NCI-H524 treated with DMSO at 0.1 percent for 48 hours (cell line): Measurements from ENCODE around the gene RAP1GAP2.

Experiments used
- DNase-seq: peaks from one replicate; lab custom pipeline; 2025; lab: John Stamatoyannopoulos, UW

The RAP1GAP2 gene

DNA sequence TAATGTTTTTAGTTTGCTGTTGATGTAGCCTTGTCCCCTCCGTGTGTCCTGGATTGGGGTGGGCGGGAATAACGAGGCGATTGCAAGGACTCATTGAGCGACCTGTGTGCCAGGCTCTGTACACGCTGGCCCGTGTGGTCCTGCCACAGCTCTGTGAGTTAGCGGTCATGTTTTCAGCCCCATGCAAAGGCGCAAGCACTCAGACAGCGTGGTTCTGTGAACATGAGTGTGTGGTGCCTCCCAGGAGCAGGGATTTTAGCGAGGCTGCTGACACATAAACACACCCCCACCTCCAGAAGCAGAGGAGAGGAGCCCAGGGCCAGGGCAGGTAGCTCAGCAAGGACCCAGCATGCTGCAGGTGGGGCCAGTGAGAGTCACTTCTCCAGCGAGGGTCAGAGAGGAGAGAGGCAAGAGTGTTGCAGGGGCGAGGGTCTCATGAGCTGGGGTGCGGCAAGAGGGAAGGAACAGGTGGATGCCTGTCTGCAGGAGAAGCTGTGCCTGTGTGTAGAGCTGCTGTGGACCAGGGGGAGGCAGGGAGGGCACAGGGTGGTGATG is 151.8 kb downstream of the RAP1GAP2 start:
- DNase-seq = no peak

DNA sequence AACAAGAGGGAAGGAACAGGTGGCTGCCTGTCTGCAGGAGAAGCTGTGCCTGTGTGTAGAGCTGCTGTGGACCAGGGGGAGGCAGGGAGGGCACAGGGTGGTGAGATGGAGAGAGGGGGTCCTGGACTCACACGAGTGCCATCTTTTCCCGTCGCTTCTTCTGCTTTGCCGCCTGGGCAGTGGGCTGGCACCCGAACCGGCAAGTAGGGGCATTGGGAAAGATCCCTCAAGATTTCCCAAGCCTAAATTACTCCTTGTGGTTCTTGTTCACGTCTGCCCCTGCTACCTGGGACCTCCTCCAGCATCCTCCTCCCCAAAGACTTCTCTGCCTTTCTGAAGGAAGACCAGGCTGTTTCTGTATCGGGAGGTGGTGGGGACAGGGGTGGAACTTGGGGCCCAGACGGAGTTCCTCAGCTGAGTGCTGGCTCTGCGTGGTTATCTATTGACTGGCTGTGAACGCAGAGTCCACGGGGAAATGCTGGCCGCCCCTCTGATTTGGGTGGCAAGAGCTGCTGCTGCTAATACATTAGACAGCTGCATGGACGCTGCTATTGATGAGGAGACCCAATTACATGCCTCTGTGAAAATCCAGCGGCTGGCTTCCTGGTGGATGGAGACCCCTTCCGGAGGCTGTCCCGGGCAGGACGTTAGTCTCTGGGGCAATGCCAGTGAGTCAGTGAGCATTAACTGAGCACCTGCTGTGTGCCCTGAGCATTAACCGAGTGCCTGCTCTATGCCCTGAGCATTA is 152.7 kb downstream of the RAP1GAP2 start:
- no peak for DNase-seq

DNA sequence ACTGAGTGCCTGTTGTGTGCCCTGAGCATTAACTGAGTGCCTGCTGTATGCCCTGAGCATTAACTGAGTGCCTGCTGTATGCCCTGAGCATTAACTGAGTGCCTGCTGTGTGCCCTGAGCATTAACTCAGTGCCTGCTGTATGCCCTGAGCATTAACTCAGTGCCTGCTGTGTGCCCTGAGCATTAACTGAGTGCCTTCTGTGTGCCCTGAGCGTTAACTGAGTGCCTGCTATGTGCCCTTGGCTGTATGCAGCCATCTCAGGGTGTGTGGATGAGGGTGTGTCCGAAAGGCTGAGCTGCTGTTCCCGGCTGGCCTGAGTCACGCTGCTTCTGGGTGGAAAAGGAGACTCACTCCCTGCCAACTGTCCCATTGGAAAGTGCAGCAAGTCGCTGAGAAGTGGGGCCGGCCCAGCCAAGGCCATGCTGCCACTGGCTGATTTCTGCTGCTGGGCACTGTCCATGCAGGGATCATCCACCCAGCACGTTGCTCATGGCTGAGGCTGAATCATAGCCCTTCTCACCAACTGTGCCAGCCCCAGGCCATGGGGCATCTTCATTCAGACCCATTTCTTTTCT is 153.3 kb downstream of the RAP1GAP2 start:
- DNase-seq = no peak

DNA sequence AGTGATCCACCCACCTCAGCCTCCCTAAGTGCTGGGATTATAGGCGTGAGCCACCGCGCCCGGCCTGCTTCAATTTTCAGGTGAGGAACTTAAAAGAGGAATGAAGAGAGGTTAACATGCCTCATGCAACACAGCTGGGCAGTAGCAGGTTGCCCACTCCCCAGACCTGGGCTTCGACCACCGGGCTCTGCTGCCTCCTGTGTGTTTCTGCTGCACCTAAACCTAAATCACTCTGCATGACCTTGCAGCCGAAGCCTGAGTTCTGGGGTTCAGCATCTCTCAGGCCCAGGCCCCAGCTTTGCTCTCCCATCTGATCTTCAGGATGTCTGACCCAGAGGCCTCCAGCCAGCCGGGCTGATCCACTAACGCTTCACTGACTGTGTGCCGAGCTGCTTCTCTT is 154.6 kb downstream of the RAP1GAP2 start:
- DNase-seq = no peak

DNA sequence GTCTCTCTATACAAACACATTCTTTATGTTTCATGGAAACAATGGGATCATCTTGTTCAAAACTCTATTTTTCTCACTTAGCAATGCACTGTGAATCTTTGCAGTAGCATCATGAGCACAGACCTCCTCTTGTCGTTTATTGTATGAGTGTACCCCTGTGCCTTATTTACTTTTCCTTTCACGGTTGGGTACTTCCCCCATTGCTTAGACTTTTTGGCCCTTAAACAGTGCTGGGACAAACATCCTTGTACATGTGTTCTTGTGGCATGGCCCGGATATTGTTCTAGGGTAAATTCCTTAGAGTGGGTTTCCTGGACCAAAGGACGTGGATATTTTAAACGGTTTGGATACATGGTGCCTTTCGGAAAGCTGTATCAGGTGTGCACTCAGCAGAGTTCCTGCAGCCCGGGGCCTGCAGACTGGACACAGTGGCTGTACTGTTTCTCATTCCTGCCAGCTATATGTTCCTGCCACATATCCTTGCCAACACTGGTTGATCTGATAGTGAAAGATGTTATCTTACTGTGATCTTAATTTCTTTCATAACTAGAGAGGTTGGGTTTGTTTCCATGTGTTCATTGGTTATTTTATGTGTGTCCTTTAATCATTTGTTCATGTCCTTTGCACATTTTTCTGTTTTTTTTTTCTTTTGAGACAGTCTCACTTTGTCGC is 156.1 kb downstream of the RAP1GAP2 start:
- DNase-seq = no peak

DNA sequence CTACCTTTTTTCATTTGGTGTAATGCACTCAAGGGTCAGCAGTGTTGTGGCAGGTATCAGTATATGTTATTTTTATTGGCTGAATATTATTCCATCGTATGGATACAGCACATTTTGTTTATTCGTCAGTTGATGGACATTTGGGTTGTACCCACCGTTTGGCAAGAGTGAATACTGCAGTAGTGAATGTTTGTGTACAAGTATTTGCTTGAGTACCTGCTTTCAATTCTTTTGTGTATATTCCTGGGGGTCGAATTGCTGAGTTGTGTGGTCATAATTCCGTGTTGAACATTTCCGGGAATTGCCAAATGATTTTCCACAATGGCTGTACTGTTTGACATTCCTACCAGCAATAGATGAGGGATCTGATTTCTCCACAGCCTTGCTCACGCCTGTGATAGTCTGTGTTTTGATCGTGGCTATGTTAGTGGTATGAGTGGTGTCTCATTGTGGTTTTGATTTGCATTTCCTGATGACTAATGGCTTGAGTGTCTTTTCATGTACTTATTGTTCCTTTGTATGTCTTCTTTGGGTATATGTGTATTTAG is 158.7 kb downstream of the RAP1GAP2 start:
- no peak for DNase-seq

DNA sequence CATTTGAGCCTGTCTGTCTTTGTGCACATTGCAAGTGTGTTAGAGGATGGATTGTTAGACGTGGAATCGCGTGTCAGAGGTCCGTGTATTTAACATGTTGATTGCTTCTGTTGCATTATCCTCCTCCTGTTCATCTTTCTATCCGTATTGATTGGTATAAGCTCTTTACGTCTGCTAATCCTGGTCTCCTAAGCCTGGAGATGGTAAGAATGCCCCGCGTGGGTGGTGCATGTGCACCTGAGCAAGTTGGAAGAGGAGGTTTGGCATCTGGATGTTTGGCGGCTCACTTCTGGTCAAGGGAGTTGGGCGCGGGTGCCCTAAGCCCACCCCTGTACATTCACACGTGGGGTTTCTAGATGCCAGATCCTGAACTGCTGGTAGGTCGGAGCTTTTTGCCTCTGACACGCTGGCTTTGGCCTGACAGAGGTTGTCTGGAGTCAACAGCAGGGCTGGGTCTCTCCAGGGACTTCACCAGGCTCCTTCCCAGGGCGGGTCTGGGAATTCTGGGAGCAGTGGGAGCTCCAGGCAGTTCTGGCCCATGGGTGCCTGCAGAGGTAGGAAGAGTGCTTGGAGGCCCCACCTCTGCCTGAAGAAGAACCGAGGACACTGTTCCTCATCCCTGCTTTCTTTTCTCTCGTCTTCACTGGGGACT is 159.8 kb downstream of the RAP1GAP2 start:
- DNase-seq = peak; percentile 12

DNA sequence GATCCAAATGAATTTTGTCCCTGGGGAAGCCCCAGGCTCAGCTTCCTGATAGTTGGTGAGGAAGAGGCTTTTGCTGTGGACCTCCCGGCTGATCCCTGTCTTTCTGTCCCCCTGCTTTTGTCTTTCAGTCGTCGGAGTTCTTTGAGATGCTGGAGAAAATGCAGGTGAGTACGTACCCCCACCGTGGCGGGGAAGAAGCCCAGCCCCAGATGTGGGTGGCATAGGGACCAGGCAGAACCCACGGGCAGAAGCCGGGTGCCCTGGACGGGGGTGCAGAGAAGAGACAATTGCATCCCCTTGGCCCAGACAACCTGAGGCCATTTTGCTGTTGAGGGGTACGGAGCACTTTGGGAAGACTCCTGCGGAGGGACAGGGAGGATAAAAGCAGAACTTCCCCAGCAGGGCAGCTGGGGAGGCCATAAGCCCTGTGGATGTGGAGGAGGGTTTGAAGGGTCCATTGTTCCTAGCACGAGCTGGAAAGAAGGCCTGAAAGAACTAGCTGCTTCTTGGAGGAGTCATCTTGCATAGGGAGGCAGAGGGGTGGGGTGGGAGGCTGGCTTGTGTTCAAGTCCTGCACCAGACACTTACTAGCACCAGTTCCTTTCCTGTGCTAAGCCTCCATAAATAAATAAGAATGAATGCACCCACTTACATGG is 161.5 kb downstream of the RAP1GAP2 start:
- DNase-seq = no peak

DNA sequence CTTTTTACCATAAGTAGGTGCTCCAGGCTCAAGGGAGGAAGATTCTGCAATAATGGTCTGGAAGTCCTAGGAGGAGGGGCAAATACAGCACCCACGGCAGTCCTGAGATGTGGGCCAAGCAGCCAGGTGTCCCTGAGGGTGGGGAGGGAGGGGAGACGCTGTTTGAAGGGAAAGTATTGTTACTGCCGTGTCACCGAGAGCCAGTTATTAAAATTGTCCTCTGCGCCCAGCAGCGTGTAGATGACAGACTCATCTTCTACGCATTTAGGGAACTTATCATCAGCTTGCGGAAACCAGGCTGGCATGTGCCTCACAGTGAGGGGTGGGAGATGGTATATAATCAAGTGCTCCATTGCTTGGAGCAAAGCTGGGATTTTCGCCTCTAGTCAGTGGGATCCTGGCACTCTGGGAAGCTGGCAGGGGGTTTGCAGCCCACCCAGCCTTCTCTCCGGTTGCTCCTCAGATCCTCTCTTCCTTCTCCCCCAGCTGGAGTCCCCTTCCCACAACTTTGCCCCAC is 162.5 kb downstream of the RAP1GAP2 start:
- no peak for DNase-seq

DNA sequence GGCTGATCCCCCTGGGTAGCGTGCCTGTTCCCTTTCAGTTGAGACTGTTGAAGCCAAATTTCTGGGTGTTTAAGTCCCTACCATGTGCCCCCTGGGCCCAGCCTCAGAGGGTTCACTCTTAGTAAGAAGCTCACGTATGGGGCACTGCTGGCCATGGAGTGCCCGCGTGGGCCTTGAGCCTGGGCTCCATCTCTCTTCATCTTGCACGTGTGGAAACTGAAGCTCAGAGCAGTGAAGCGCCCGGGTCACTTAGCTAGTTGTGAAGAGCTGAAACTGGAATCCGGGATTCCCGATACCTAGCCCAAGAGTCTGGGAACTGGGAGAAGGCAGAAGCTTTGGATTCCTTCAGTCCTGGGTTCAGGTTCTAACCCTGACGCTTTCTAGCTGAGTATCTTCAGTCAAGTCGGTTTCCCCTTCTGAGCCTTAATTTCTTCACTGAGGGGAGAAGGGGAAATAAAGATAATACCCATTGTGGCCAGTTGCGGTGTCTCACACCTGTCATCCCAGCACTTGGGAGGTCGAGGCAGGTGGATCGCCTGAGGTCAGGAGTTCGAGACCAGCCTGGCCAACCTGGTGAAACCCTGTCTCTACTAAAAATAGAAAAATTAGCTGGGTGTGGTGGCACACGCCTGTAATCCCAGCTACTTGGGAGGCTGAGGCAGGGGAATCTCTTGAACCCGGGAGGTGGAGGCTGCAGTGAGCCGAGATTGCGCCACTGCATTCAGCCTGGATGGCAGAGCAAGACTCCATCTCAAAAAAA is 163.3 kb downstream of the RAP1GAP2 start:
- DNase-seq = no peak

DNA sequence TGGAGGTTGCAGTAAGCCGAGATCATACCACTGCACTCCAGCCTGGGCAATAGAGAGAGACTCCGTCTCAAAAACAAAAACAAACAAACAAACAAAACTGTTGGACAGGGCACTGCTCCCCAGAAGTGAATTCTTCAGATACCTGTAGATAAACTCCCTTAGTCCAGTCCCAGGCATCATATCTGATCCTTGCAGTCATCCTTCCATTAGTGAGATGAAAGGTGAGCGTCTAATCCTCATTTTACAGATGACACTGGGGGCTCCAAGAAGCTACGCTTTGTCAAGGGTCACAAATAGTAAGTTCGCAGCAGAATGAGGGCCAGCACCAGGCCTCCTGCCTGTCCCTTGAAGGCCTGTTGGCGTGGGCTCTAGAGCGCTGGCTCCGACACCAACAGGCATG is 165.2 kb downstream of the RAP1GAP2 start:
- DNase-seq = no peak

DNA sequence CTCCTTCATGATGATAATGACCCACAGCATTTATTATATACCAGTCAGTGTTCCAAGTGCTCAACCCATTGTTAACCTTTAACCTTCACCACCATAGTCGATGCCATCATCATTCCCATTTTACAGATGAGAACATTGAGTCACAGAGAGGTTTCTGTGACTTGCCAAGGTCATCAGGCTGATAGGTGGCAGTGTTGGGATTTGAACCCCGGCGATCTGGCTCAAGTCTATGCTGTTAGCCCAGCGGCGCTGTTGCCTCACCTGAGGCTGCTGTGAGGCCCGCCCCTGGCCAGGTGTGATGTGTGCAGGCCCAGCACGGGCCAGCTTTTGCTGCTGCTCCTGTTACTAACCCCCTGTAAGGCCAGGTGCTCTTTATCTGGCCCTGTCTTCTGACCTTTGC is 166.0 kb downstream of the RAP1GAP2 start:
- no peak for DNase-seq

DNA sequence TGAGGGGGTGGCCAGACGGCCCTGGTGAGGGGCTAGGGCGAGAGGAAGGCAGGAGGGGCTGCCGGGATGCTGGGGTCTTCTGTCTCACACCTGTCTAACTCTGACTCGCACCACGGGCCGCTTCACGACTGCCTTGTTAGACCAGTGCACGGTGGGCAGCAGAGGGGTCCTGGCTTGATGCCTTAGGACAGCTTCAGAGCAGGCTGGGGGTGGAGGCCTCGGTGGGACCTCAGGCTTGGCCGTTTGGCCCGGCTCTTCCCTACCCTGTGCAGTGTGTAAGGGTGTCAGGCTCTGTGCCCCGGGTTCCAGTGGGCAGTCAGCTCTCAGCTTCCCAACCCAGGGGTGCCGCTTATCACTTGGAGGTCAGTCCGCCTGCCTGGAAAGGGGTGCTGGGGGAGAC is 166.5 kb downstream of the RAP1GAP2 start:
- no peak for DNase-seq

DNA sequence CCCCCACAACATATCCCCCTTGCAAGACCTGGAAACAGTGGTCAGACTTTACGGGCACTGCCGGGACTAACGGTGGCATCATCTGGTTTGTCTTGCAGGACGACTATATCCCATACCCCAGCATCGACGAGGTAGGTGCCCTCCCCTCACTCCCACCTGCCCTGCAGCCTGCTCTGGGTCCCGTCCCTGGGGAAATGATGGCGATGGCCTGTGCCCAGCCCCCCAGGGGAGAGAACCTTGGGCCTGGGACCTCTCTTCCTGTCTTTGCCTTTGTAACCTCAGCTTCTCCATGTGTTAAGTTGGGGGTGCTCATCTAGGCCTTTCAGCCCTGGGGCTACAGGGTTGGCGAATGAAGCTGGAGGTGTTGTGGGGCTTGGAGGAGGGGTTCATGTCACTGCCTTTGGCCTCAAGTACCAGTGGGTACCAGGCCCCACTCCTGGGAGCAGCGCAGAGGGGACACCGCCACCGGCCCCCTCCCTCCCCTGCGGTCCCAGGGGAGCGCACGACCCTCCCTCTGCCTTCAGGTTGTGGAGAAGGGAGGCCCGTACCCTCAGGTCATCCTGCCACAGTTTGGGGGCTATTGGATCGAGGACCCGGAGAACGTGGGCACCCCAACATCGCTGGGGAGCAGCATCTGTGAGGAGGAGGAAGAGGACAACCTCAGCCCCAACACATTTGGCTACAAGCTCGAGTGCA is 167.2 kb downstream of the RAP1GAP2 start:
- DNase-seq = no peak

DNA sequence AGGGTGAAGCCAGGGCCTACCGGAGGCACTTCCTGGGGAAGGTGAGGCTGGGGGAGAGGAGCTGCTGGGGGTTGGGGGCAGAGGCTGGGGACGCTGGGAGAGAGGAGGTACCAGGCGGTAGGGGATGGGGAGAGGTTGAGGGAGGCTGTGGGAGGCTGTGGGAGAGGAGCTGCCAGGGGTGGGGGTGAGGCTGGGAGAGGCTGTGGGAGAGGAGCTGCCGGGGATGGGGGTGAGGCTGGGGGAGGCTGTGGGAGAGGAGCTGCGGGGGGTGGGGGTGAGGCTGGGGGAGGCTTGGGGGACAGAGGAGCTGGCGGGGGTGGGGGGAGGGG is 167.8 kb downstream of the RAP1GAP2 start:
- DNase-seq = no peak

DNA sequence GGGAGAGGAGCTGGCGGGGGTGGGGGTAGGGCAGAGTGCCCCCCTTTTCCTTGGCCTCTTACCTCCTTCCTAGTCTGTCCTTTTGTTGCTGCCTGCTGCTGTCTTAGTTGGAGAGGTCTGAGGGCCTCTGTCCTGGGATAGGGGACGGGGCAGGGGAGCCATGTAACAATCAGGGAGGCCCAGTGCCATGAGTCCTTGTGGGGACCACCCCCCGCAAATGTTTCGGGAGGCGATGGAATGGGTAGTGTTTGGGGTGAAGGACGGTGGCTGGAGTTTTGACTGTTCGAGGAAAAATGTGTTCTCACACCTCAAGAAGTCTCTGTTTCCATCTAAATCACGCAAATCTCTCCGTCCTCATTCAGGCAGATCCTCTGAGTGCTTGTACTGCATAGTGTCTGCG is 168.1 kb downstream of the RAP1GAP2 start:
- no peak for DNase-seq

DNA sequence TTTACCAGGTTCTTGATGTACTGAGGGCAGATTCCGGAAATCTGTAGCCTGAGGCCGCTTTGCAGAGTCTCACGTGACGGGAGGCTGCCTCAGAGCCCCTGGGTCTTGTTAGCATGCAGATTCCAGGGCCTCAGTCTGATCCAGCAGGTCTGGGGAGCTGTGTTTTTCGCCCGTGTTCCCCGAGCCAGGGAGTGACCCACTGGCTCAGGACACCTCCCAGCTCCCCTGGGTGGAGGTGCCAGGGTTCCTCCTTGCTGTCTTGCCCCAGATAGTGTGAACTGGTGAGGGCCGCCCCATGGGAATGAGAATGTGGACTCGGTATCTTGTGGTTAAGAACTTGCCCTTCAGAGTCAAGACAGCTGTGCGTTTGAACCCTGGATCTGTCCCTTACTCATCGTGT is 168.6 kb downstream of the RAP1GAP2 start:
- no peak for DNase-seq

DNA sequence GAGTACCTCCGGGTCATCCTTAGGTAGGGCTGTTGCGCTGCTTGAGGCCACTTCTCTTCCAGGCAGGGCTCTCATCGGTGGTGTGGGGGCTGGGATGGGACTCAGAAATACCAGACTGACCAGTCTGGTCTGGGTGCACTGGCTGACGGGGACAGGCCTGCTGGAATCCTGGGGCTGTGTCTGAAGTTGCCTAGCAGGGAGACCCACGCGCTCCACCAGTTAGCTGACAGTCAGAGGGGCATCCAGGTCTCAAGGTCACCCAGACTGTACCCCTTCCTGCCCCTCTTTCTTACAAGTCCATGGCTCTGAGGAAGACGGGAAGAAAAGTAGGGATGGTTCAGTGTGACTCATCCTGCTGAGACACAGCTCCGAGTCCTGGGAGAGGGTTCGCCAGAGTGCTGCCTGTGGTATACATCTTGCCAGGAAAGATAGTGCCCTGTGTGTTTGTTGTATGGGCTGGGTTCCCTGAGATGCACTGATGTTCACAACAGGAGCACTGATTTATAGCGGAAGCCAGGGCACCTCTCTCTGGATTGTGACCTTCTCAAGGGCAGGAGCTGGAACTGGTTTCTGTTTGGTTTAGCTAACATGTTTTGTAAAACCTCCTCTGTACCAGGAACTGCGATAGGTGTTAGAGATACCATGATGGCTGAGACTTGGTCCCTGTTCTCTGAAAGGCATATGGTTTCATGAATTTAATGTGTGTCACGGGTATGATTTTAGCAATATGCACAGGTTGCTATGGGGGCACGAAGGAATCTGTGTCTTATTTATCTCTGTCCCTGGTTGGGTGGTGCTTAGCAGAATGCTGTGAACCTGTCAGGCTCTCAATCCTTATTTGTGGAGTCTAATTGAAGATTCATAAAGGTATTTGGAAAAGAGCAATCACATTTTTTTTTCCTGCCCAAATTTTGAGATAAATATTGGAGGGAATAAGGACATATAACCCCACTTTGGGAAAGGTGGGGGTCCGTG is 169.7 kb downstream of the RAP1GAP2 start:
- DNase-seq = no peak

DNA sequence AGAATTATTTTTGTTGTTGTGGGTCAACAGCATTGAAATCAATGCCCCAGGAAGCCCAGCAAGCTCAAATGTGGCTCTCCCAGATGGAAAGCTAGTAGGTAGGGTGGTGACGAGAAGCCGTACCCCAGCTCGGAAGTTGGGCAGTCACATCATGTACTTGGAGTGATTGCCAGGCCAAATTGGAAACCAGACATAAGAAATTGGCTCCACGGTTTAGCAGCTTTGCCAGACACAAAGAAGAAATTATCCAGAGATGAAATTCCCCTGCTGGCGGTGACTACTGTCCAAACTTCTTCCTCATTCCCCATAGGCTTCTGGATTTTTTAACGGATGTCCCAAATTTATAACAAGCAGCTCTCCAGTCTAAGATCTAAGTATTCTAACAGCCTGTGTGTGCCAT is 171.3 kb downstream of the RAP1GAP2 start:
- DNase-seq = no peak
